ENCODE data around the gene HES5. TPM values are rescaled to one million over a fixed set of nuclear protein-coding genes. Genes with fewer than 3 reads are reported as not detected.

Gene HES5
- total RNA-seq, 1 donor from 2014 or later: not detected

DNA sequence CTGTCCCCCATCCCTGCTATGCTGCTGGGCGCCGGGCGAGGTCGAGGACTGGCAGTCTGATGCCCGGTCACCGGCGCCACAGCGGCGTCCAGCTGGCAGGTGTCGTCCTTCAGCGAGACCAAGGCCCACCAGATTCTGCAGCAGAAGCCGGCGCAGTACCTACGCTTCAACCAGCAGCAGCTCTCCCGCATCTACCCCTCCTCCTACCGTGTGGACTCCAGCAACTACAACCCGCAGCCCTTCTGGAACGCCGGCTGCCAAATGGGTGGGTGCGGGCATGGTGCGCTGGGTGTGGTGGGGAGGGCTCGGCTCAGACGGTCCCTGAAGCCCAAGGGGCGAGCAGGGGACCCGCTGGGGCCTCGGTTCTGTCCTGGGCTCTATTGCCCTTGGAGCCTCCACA lies 33.3 kb downstream of the HES5 start:
- no peak overlapping the region for H3K27ac Mint-ChIP-seq
- H3K27me3 Mint-ChIP-seq (ENCODE audit: low read depth): peaks cover 12% of the 10 kb centered on the region
- H3K36me3 Mint-ChIP-seq: no peaks in the 10 kb centered on the region
- DNase-seq (ENCODE audit: low spot score in 2 of 2, unreplicated experiment in 2 of 2): no peak
- TF ChIP-seq, protein P1, sequence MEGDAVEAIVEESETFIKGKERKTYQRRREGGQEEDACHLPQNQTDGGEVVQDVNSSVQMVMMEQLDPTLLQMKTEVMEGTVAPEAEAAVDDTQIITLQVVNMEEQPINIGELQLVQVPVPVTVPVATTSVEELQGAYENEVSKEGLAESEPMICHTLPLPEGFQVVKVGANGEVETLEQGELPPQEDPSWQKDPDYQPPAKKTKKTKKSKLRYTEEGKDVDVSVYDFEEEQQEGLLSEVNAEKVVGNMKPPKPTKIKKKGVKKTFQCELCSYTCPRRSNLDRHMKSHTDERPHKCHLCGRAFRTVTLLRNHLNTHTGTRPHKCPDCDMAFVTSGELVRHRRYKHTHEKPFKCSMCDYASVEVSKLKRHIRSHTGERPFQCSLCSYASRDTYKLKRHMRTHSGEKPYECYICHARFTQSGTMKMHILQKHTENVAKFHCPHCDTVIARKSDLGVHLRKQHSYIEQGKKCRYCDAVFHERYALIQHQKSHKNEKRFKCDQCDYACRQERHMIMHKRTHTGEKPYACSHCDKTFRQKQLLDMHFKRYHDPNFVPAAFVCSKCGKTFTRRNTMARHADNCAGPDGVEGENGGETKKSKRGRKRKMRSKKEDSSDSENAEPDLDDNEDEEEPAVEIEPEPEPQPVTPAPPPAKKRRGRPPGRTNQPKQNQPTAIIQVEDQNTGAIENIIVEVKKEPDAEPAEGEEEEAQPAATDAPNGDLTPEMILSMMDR (IDR thresholded peaks at IDR 0.05; ENCODE audit: unreplicated experiment): no peak
- H3K4me1 Mint-ChIP-seq: peaks cover 9% of the 10 kb centered on the region
- no peaks in the 10 kb centered on the region for H3K9me3 Mint-ChIP-seq
- no peak overlapping the region for H3K4me3 Mint-ChIP-seq

DNA sequence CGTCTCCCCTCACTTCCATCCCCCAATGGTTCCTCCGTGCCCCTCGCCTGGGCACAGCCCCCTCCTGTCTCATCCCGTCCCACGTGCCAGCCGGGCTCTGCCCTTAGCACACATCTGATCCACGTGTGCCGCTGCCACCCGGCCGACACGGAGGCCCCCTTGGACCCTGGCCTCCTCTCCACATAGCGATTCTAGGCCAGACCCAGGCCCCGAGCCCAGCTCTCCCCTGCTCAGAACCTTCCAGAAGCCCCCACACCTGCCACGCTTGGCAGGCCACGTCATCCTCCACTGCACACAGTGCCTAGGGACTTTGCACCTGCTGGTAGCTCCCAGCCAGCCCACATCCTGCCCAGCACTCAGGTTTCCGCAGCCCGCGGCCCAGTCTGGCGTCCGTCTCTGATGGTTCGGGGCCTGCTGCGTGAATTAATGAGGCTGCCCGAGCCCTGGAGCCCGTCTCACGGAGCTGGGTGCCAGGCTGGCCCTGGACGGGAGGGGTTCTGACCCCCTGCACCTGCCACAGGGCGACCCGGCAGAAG lies 33.9 kb downstream of the HES5 start:
- H3K36me3 Mint-ChIP-seq: no peaks in the 10 kb centered on the region
- TF ChIP-seq, protein P1 (IDR thresholded peaks at IDR 0.05; ENCODE audit: unreplicated experiment): no peak
- no peak for DNase-seq (ENCODE audit: low spot score in 2 of 2, unreplicated experiment in 2 of 2)
- H3K9me3 Mint-ChIP-seq: no peaks in the 10 kb centered on the region
- H3K4me1 Mint-ChIP-seq: peaks cover 9% of the 10 kb centered on the region
- H3K27me3 Mint-ChIP-seq (ENCODE audit: low read depth): peaks cover 17% of the 10 kb centered on the region
- no peak overlapping the region for H3K27ac Mint-ChIP-seq
- no peak overlapping the region for H3K4me3 Mint-ChIP-seq

DNA sequence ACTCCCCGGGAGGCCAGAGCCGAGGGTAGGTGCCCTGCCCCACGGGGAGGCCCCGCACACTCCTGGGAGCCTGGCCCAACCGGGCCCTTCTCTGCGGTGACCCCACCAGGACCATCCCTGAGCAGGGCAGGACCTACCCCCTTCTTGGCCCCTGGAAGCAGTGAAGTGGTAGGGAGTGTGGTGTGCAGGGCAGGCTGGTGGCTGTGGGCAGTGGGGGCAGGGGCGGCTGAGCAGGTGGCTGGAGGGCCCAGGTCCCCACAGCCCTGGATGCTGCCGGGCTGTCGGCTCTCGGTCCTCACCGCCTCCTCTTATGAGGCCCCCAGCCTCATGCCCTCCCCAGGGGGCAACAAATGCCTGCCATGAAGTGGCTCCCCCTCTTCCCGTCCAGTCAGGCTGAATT lies 34.5 kb downstream of the HES5 start:
- H3K27ac Mint-ChIP-seq: no peak overlapping the region
- no peak overlapping the region for H3K4me3 Mint-ChIP-seq
- TF ChIP-seq, protein P1 (IDR thresholded peaks at IDR 0.05; ENCODE audit: unreplicated experiment): no peak
- no peak for DNase-seq (ENCODE audit: low spot score in 2 of 2, unreplicated experiment in 2 of 2)
- peaks cover 18% of the 10 kb centered on the region for H3K27me3 Mint-ChIP-seq (ENCODE audit: low read depth)
- H3K4me1 Mint-ChIP-seq: peaks cover 9% of the 10 kb centered on the region
- H3K9me3 Mint-ChIP-seq: no peaks in the 10 kb centered on the region
- H3K36me3 Mint-ChIP-seq: no peaks in the 10 kb centered on the region

DNA sequence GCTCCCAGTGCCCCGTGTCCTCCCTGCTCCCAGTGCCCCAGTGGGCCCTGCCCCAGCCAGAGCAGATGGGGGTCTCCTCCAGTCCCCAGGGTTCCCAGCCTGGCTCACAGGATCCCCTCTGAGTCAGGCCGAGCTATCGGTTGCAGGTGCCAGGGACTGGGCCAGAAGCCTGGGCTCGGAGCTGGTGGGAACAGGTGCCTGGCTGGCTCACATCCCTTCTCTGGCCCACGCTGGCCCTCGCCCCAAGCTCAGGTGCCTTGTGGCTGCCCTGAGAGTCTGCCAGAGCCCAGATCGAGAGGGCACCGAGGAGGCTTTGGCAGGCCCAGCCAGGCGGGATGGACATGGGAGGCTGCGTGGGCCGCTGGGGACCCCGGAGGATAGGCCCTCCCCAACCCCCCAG lies 35.0 kb downstream of the HES5 start:
- peaks cover 15% of the 10 kb centered on the region for H3K27me3 Mint-ChIP-seq (ENCODE audit: low read depth)
- TF ChIP-seq, protein P1 (IDR thresholded peaks at IDR 0.05; ENCODE audit: unreplicated experiment): no peak
- no peak for DNase-seq (ENCODE audit: low spot score in 2 of 2, unreplicated experiment in 2 of 2)
- H3K9me3 Mint-ChIP-seq: no peaks in the 10 kb centered on the region
- H3K36me3 Mint-ChIP-seq: no peaks in the 10 kb centered on the region
- H3K4me1 Mint-ChIP-seq: peaks cover 9% of the 10 kb centered on the region
- no peak overlapping the region for H3K4me3 Mint-ChIP-seq
- H3K27ac Mint-ChIP-seq: no peak overlapping the region

DNA sequence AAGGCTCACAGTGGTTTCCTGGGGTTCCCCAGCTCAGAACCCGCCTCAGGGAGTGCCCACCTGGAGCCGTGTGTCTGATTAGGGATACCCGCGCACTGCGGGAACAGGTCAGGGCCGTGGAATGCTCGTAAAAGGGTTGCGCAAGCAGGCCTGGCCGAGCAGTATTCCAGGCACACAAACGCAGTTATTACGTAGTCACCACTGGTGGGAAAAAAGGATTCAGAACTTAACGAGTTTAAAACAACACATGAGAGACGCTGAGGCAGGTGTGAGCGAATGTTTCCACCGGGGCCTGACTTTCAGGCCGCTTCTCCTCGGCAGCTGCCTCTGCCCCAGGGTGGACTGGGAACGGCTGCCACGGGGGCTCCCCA lies 35.8 kb downstream of the HES5 start:
- Mint-ChIP-seq H3K4me3 (no peak overlapping the region), H3K4me1 (peaks cover 9% of the 10 kb centered on the region), H3K36me3 (no peaks in the 10 kb centered on the region), H3K27me3 (ENCODE audit: low read depth) (peaks cover 15% of the 10 kb centered on the region), H3K9me3 (no peaks in the 10 kb centered on the region), H3K27ac (peak overlapping the region; percentile 12)
- DNase-seq (ENCODE audit: low spot score in 2 of 2, unreplicated experiment in 2 of 2): no peak
- TF ChIP-seq, protein P1 (IDR thresholded peaks at IDR 0.05; ENCODE audit: unreplicated experiment): no peak
